Measurements from ENCODE around the gene CECR2.

Gene CECR2

DNA sequence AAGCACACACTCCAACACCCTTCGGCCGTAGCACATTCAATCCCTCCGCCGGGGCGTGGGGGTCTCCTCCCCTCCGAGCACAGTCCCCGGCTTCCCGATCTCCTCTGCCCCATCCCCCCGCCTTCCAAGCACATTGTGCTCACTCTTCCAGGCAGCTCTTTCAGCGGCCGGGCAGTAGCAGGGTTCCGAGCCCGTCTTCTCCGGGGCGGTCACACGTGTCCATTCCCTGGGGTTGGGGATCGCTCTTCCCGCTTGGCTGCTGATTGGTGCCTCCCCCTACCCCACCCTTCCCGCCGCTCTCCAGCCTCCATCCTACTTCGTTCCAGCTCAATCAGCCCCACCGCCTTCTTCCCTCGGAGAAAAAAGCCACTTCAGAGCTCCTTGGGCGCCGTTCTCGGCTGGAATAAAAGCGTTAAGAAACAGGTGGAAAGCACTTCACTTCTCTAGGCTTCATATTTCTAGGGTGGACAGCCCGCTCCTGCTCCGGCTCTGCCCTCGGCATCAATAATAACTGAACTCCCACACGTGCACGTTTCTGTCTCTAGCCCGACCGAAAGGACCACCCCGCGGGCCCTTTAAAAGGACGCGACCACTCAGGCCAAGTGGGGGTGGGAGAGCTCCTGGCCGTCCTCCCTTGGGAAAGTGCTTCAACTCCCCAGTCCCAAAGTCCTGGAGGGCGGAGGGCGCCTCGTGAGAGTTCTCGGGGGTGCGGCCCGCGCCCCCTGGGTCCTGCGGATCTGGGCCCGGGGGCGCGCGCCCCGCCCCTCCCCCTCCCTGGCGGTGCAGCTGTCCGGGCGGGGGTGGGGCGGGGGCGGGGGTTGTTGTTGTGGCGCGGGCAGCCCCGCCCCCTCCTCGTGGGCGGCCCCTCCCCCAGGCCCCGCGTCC lies 464 bp upstream of the CECR2 start:
- no peak for DNase-seq

DNA sequence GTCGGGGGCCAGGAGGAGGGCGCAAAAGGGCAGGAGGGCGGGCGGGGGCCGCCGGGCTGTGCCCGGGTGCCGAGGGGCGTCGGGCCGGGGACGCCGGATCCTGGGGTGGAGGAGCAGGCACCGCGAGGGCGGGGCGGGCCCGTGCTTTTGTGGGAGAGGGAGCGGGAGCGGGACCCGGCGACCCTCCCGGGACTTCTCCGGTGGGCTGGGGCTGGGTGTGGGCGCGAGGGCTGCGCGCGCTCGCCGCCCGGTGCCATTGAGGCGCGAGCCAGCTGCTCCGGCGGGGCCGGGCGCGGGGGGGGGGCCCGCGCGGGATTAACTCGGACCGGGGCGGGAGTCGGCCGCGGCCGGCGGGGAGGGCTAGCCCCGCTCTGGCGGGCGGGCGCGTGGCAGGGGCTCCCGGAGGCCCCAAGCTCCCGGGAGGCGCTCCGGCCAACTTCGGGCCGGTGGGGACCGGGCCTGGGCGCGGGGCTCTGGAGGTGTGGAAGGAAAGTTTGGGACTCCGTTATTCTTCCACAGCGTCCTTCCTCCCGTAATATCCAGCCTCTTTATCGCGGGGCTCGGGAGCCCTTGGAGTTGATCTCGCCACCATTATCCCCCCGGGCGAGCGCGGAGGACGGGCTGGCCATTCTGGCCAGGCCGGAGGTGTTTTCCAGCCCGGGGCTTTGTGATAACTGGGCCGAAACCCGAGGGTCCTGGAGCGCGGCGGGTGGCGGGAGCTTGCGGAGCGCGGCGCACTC lies 936 bp downstream of the CECR2 start:
- no peak for DNase-seq

DNA sequence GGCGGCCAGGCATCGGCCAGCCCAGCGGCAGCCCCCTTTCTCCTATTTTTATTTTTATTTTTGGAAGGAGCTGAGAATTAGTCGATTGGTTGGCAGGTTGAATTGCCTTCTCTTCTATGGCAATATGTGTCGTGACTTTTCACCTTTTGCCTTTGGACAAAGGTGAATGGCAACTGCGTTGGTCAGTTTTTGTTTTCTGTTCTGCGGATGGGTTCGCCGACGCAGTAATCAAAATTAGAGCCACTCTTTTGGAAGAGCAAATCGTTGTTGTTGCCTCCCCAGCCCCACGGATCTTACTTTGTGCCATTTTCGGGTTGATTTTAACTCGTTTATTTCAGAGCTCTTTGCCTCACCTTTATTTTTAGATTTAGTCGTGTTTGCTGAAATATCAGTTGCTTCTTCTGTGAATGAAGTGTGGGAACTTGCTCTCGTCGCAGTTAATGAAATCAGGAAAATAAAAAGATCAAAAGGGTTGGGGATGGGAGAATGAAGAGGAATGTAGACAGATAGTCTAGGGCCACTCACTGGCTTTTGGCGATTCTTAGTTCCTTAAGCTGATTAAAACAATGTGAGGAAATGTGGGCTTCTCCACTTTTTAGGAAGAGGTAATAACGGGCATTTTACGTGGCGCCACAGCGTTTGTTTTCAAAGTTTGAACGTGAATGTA lies 1.6 kb downstream of the CECR2 start:
- DNase-seq: no peak

DNA sequence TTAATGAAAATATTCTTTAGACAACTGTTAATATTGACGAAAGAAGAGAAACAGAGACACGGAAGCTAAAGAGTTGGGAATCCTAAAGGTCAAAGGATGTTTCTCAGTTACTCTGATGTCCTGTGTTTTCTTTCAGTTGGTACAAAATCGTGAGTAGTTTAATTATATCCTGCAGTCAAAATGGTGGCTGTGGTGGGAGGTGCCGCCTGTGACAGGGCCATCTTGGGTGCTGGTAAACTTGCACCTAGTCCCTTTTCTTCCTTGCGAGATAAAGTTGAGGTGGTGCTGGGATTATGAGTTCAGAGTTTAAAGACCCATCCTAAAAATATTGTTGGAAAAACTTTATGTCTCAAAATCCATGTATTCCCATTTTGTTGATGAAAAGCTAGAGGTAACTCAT lies 2.2 kb downstream of the CECR2 start:
- no peak for DNase-seq

DNA sequence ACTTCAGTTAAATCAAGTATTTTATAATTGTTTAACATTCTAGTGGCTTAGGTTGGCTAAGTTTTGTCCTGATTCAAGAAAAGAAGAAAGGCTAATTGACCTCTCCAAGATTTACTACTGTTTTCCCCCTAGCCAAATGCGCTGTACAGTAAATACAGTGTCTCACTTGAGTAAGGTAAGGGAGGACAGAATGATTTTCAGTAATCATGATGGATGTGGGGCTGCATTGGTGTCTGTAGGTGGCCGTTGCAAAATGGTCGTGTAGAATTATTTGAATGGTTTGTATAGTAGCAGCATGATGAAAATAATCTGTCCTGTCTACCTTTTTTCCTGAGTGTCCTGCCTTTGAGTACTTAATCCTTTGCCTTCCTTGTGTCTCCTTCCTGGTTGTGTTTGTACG lies 4.6 kb downstream of the CECR2 start:
- DNase-seq: no peak

DNA sequence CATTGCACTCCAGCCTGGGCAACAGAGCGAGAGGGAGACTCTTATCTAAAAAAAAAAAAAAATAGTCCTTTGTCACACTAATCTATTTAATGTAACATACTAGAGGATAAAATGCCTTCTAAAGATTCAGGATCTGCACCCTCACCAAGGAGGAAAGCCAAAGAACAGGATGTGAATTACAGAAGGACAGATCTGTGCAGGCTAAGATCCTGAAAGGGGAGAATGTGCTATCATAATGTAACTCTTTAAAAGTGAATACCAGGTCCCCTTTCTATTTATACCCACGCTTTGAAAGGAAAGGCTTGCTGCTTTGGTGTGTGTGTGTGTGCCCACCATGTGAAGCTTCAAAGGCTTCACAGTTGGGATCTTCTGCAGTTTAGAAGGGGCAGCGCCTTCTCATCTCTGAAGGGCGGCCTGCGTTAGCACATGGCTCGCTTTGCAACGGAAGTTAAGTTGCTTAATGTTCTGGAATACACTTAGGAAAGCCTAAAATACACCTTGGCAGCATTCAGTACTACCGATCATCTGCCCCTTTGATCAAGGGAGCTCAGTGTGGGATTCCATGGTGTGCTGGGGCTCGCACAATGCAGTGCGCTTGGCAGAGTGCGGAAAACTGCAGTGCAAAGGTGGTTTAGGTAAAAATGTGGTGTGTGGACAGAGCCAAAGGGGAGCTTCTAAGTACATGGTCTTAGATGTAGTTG lies 6.8 kb downstream of the CECR2 start:
- DNase-seq: no peak

DNA sequence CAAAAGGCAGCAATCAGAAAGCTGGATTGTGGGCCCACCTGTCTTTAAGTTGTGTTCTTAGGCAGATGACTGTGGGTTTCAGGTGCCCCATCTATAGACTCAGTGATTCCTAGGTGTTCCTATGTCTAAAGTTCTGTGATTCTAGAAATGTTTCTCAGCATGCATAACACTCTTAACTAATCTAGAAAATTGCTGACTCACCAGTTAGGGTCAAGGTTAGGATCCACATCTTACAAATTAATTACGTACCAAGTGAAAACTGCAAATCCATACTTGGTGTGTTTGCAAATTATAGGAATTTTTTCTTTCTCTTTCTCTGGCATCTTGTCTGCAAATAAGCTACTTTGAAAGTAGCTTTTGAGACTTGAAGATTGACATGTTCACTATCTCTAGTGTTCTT lies 7.7 kb downstream of the CECR2 start:
- DNase-seq: no peak

DNA sequence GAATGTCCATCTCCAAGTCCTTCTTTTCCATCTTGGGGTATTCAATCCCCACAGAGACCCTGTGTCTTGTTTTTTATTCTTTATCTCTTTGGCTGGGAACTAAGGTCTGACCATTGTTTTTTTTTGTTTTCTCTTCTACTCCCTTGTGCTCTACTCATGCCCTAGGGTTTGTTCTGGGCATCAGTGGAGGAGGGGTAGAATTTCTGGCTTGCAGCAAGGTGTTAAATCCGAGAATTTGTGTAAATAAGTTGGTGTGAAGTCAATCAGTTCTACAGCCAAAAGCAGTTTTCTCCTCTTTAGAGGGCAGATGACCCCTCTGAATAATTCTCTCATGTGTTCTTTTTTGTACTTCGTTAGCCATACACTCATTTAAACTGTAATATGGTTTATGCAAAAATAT lies 10.7 kb downstream of the CECR2 start:
- DNase-seq: no peak

DNA sequence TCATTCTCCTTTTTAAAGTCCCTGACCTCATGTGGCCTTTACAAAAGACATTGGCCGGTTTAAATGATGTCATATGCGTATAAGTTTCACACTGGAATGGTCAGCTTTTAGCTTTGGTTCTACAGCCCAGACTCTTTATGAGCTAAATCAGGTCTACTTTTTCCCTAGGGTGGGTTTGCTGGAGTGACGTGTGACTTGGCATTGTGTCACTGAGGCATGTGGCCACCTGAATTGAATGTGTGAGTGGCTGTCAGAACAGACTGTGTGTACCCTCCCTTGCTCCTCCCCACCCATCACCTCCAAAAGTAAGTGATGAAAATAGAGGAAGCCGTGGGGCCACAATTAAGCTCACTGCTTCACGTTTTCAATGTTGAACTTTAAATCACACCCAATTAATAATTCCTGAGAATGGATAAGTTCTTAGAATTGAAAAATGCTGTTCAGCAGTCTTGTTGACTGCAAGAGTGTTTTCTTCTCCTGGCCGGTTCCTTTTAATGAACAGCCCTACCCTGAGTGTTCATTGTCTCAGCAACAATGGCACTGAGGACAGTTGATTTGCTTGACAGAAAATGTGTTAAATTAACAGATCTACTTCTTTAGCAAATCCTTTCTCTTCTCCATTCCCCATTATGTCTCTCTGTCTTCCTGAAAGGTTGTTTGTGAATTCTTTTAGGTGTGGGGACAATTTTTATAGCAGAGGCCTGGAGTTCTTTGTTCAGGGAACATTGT lies 11.3 kb downstream of the CECR2 start:
- no peak for DNase-seq

DNA sequence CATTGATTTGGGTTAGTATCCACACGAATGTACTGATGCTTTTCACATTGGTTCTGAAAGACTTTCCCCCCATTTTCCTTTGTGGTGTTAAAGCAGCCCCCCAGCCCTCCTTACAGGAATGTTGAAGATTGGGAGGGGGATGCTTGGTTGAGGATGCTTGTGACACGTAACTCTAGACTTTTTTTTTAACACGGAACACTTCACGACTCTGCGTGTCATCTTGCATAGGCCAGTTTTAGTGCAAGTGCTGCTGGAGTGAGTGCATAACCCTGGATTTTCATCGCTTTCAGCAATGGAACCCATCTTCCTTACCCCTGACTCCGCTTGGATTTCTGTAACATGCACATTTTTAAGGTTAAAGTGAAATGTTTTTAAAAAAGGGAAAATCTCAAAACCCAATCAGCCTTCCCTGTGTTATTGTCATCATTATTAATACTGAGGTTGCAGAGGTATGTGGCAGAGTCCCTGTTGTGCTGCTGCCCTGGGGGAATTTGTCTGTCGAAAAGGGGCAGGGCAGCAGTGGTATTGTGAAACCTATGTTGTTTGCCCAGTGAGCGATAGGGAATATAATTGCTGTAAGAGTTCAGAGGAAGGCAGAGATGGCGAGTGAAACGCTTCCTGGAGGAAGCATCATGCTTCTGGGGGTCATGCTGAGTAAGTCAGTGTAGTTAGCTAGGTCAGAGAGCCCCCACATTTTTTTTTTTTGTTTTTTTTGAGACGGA lies 12.1 kb downstream of the CECR2 start:
- no peak for DNase-seq

DNA sequence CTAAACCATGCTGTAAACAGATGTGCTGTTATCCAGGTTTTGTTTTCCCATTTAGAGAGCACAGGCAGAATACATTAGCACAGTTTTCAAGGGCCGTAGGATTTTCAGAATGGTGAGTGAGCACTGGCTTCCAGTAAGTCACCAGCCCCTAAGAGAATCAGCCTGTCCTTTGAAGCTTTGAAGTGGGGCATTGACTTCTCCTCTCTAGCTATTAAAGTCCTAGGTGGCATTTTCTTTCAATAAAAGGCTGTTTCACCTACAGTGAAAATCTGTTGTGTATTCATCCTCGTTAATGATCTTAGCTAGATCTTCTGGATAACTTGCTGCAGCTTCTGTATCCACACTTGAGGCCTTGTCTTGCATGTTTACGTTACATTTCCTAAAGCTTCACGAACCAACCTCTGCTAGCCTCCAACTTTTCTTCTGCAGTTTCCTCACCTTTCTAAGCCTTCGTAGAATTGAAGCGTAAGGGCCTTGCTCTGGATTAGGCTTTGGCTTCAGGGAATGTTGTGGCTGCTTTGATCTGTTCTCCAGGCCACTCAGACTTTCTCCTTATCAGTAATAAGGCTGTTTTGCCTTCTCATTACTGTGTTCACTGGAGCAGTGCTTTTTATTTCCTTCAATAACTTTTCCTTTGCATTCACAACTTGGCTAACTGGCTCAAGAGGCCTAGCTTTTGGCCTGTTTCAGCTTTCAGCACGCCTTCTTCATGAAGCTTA lies 15.5 kb downstream of the CECR2 start:
- no peak for DNase-seq

DNA sequence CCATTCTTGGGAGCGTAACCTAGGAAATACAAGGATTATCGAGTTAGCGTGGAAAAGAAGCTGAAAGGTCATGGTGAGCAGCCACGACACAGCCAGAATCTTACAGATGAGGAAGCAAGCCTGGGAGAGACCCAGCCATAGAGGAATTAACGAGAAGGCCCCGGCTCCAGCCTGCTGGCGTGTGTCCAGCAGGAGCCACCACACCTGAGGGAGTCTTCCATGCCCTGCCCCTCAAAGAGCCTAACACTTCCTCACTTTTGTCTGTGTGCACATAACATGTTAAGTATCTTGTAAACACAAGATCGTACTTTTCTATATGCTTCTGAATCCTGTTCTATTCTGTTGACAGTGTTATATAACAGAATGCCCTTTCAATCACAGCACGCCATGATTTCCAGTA lies 18.1 kb downstream of the CECR2 start:
- DNase-seq: no peak

DNA sequence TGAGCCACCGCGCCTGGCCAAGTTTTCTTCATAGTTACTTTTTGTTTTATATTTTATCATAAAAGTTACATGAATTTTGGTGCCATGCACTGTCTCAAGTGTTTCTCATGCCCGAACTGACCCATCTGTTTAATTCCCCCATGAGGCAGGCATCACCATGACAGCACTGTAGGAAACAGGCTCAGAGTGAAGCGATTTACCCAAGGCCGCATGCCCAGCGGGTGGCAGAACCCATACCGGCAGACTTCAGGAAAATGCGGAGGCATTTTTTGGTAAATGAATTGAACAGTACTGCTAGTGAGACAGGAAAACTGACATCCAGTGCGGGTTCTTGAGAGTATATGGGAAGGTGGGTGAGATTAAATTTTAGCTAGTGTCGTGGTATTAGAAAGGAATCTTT lies 19.0 kb downstream of the CECR2 start:
- DNase-seq: no peak

DNA sequence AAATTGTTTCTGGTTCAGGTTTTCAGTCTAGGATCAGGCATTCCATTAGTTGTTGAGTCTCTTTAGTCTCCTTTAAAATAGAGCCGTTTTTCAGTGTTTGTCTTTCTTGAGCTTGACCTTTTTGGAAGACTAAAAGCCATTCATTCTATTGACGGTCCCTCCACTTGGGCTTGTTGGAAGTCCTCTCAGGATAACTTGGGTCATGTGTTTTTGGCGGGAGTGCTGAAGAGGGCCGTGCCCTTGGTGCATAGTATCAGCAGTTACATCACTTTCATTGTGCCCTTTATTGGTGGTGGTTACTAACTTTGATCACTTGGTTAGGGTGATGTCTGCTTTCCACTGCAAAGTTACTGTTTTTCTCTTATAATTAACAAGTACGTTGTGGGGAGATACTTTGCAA lies 20.8 kb downstream of the CECR2 start:
- no peak for DNase-seq

DNA sequence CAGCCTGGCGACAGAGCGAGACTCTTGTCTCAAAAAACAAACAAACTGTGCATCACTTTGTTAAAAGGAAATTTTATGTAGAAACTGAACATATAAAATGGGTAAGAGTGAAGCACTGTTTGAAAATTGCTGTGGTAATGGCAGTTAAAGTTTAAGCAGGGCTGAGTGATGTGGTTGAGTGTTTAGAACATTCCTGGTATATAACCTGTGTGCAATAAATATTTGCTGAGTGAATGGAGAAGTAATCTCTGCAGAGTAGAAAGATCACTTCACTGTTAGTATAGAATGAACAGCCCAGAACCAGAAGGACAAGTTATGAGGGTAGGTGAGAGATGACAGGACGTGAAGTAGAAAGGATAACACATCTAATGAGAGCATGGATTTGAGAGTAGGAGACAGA lies 27.3 kb downstream of the CECR2 start:
- no peak for DNase-seq

DNA sequence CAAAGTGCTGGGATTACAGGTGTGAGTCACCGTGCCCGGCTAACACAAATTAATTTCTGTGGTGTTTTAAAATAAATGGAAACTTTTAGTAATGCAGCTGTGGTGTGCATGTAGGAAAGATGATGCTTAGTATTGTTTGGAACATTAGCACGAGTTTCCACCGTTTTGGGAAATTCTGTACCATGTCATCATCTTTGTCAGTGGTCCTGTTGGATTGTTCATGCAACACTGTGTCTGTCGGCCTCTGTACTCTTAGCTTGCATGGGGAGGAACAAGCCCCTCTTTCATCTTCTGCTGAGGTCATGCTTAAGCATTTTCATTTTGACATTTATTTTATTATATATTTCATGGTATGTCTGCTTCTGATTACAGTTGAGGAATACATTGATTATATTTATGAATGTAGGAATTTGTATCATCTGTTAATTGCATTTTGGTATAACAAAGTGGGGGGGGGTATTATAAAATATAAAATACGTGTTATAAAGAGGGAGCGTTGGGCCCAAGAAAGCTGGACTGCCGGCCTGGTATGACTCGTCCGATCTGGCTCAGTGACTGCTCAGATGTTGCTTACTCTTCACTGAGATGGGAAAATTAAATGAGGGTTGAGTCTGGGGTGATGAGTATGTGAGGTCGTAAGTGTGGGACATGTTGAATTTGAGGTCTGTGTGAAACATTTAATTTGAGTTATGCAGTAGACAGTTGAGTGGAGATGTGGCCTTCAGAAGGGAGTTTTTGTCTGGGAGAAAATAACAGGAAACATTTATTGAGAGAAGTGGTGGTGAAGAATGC lies 28.7 kb downstream of the CECR2 start:
- DNase-seq: no peak

DNA sequence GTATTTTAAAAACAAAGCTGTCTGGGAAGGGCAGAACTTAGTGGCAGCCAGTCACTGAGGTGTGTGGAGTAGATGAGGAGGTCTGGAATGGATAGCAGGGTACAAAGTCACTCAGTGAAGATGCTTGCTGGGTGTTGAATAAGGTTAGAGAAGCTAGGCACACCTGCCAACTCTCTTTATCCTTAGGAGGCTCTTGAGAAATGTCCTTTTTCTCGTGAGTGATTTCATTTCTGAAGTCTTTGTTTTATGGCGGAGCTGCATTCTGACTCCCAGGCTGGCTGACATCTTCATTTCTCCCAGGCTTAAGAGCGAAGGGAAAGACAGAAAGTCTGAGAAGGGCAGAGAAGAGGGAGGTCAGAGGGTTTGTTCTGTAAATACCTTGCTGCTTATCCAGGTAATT lies 31.0 kb downstream of the CECR2 start:
- DNase-seq: no peak

DNA sequence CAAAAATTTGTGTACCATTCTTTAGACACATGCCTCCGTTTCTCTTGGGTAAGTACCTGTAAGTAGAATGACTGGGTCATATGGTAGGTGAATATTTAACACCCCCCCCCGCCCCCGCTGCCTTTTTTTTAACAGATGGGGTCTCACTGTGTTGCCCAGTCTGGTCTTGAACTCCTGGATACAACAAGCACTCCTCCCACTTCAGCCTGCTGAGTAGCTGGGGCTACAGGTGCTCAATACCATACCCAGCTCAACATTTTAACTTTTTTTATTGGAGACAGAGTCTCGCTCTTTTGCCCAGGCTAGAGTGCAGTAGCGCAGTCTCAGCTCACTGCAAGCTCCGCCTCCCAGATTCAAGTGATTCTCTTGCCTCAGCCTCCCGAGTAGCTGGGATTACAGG lies 32.5 kb downstream of the CECR2 start:
- no peak for DNase-seq

DNA sequence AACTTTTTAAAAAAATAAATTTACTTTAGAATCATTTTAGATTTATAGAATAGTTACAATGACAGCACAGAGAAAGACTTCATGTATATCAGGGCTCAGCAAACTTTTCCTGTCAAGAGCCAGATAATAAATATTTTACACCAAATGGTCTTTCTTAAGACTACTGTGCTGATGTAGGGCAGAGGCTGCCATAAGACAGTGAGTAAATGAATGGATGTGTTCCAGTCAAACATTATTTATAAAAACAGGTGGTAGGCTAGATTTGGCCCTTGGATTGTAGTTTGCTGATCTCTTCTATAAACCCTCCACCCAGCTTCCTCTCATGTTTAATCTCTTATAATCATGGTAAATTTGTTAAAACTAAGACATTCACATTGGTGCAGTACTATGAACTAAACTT lies 33.0 kb downstream of the CECR2 start:
- no peak for DNase-seq

DNA sequence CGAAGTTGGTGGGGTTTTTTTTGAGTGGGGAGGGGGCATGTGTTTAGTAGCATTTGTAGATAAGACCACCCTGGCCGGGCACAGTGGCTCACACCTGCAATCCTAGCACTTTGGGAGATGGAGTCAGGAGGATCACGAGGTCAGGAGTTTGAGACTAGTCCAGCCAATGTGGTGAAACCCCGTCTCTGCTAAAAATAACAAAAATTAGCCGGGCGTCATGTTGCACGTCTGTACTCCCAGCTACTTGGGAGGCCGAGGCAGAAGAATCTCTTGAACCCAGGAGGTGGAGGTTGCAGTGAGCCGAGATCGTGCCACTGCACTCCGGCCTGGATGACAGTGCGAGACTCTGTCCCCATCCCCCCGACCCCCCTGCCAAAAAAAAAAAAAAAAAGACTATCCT lies 34.6 kb downstream of the CECR2 start:
- no peak for DNase-seq

Measured in hematopoietic multipotent progenitor cell treated with erythropoietin and hydrocortisone succinate and interleukin-3 and kit ligand, for 4 days (in vitro differentiated cells).